ENCODE measurements around the gene CLIC5.

CLIC5 gene

GRCh38 chr6:46035242-46035641 is 19.6 kb upstream of the CLIC5 start:
- DNase-seq (ENCODE audit: low spot score): no peak

- no peak for DNase-seq (ENCODE audit: low spot score)
Measured at GRCh38 chr6:46032110-46032998, 16.7 kb upstream of the CLIC5 start.

- DNase-seq (ENCODE audit: low spot score): no peak
Measured at GRCh38 chr6:46029602-46030001, 13.9 kb upstream of the CLIC5 start.

GRCh38 chr6:46026307-46026706 is 10.6 kb upstream of the CLIC5 start:
- DNase-seq (ENCODE audit: low spot score): no peak

- no peak for DNase-seq (ENCODE audit: low spot score)
Measured at GRCh38 chr6:46025573-46025972, 9.9 kb upstream of the CLIC5 start.

GRCh38 chr6:46024124-46024769 is 8.6 kb upstream of the CLIC5 start:
- DNase-seq (ENCODE audit: low spot score): no peak

- no peak for DNase-seq (ENCODE audit: low spot score)
Measured at GRCh38 chr6:46023216-46023915, 7.7 kb upstream of the CLIC5 start.

- DNase-seq (ENCODE audit: low spot score): no peak
Measured at GRCh38 chr6:46022106-46022948, 6.7 kb upstream of the CLIC5 start.

GRCh38 chr6:46017726-46018125 is 2.1 kb upstream of the CLIC5 start:
- DNase-seq (ENCODE audit: low spot score): no peak

GRCh38 chr6:46016063-46016608 is 476 bp upstream of the CLIC5 start:
- no peak for DNase-seq (ENCODE audit: low spot score)

- DNase-seq (ENCODE audit: low spot score): no peak
Measured at GRCh38 chr6:46014511-46015118, 1.0 kb downstream of the CLIC5 start.

- DNase-seq (ENCODE audit: low spot score): no peak
Measured at GRCh38 chr6:46014046-46014445, 1.6 kb downstream of the CLIC5 start.

GRCh38 chr6:46013639-46014038 is 2.0 kb downstream of the CLIC5 start:
- DNase-seq (ENCODE audit: low spot score): no peak

GRCh38 chr6:46012834-46013233 is 2.8 kb downstream of the CLIC5 start:
- no peak for DNase-seq (ENCODE audit: low spot score)

- DNase-seq (ENCODE audit: low spot score): no peak
Measured at GRCh38 chr6:46011188-46012085, 4.2 kb downstream of the CLIC5 start.

- no peak for DNase-seq (ENCODE audit: low spot score)
Measured at GRCh38 chr6:46010771-46011170, 4.9 kb downstream of the CLIC5 start.

- no peak for DNase-seq (ENCODE audit: low spot score)
Measured at GRCh38 chr6:46010270-46010669, 5.4 kb downstream of the CLIC5 start.

GRCh38 chr6:46002264-46002663 is 13.4 kb downstream of the CLIC5 start:
- no peak for DNase-seq (ENCODE audit: low spot score)

- DNase-seq (ENCODE audit: low spot score): no peak
Measured at GRCh38 chr6:46000905-46001304, 14.8 kb downstream of the CLIC5 start.

- DNase-seq (ENCODE audit: low spot score): no peak
Measured at GRCh38 chr6:45998524-45998923, 17.1 kb downstream of the CLIC5 start.

Data from GM03348 (cell line).